KG1 (cell line): ENCODE measurements around the gene DISP3.

Source experiments
- DNase-seq: peaks from one replicate; lab custom pipeline; 2025; lab: John Stamatoyannopoulos, UW

Gene DISP3

DNA sequence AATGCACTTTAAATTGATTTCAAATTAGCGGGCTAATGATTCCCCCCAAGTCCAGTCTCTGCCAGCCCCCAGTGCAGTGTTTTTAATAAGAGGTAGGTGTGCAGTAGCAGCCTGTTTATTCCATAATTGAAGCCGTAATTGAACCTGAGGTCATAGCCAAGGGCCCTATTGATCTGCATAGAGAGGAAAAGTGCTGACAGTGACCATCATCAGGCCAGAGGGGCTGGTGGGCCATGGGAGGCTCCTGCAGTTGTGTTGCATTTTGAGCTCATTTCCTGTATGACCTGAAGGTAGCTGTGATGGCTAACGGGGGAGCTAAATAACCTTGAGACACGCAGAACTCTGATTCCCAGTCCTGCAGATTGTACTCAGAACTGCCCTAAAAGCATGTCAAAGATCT, 67.5 kb downstream of the DISP3 start:
- DNase-seq = no peak

DNA sequence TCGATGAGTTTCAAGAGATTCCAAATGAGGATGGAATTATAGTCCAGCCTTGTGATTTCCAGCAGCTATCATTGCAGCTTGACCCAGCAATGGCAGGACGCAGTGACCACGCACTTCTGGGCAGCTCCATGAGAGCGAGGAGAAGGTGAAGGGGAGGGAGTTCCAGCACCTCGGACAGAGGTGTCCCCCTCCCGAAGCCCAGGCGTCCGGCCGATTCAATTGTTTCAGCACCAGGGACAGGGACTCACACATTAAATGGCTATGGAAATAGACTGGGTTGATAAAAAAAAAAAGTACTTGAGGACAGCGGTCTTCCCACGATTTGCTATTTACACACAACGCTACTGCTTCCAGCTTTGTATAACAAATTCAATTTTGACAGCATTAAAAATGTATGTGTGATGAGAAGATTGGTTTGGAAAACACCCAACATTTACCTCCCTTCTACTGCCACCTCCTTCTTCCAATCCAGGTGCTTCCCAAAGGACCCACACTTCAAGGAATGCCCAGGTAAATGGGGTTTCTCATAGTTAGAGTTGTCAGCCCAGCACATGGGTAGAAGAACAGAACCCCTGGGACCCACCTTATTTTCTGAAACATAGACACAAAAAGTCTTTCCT, 71.8 kb downstream of the DISP3 start:
- peak; percentile 59 for DNase-seq

DNA sequence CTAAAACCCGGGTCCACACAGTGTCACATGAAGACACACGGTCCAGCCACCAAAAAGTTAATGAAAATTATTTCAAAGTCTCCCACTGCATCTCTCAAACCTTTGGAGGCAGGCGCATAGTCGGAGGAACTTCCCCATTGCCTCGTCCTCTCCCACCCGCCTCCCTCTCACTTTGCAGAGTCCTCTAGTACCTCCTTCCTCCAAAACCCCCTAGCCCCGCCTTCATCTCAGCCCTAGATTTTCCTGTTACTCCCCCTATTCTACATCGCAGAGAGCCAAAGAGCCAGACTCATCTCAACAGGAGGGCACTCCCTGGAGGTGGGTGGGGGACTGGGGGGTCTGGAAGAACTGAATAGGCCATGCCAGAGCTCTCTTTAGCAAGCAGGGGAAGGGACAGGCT, 79.3 kb downstream of the DISP3 start:
- DNase-seq = no peak

DNA sequence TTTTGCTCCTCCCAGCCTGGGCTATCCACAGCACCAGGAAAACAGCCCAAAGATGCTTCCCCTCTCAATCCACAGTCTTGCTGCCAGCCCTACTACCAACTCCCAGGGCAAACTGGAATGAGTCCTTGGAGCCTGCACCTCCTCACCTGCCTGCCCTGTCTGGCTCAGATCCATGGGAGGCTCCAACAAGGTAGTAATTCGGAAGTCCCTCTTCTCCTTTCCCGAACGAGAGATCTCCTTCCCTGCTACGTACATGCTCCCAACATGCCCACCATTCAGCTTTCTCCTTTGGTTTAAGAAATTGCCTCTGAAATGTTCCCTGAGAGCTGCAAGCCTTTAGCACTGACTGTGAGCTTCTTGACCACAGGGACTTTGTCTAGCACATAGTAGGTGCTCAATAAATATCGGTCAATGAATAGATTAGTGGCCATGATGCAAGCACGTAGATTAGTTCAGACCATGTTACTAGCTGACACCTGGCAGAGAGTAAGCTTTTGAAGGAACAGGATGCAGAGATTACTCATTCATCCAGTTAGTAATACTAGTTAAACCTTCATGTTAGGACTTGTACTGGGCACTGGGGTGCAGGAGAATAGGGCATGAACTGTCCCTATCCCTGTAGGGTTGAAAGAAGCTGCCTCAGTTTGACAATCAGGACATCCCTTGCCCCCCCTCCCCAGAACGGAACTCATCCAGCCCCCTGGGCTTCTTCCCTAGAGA, 80.1 kb downstream of the DISP3 start:
- DNase-seq = no peak

DNA sequence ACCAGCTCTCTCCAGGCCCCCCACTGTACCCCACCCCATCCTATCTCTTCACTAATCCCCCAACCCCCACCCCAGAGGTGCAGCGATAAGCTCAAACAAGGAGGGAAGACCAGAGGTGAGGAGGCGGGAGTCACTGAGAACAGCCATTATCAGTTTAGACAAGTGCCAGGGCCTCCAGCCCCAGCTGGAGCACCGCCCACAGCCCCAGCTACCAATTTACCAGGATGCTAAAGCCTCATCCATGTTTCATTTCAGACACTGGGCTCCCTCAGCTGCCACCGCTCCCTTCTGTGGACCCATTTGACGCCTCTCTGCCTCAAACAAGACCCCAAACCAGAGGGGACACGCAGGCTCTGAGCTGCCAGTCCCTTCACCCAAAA, 80.6 kb downstream of the DISP3 start:
- no peak for DNase-seq

DNA sequence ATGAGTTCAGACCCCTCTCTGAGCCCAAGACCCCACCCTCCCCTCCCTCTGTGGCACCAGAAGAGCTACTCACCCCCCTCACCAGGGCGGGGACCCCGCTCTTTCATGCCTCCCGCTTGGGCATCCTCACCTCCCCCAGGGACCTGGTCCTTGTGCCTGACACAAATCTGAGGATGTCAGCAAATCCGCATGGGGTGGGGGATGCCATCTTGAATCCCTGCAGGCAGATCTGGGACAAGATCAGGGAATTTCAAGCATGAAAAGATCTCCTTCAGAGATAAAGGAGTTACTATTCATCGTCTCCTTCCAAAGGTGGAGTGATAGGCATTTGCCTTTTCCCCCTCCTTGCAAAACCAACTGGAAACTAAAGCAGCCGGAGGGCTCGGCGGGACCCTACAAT, 81.1 kb downstream of the DISP3 start:
- no peak for DNase-seq

DNA sequence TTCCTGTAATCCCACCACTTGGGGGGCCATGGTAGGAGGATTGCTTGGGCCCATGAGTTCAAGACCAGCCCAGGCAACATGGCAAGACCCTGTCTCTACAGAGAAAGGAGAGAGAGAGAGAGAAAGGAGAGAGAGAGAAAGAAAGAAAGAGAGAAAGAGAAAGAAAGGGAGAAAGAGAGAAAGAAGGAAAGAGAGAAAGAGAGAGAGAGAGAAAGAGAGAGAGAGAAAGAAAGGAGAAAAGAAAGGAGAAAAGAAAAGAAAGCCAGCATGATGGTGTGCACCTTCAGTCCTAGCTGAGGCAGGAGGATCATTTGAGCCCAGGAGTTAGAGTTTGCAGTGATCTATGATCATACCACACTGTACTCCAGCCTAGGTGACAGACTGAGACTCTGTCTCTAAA, 82.8 kb downstream of the DISP3 start:
- no peak for DNase-seq

DNA sequence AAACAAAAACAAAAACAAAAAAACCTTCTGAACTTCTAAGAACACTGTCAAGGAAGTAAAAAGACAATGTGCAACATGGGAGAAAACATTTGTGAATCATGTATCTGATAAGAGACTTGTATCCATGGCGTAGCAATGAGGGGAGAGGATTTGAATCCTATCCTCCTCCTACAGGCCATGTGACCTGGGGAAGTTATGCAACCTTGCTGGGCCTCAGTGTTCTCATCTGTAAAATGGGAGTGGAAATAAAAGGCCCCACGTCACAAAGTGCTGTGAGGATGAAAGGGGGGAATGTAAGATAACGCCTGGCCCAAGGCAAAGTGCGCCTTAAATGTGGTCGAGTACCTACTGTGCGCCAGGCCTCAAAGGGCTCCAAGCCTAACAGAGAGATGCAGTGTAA, 83.7 kb downstream of the DISP3 start:
- no peak for DNase-seq

DNA sequence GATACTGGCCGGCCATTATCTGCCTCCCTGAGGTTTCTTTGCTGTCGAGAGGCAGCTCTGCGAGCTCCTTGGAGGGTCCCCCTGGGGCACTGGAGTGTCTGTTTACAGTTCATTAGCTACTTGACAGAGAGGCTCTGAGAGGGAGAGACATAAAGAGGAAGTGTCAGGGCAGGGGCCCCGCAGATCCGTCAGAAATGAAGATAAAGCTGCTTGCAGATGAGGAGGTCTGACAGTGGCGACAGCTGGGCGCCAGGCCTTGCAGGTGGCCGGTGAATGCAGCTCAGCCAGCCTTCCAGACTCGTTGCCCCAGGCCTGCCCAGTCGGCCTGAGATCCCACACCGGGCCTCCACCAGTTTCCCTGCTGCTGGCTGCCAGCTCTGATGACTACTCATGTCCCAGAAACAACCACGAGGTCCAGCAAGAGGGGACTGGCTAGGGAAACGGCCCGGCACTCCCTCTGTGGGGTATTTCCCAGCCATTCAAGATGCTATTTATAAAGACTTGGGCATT, 84.7 kb downstream of the DISP3 start:
- DNase-seq = peak; percentile 3

DNA sequence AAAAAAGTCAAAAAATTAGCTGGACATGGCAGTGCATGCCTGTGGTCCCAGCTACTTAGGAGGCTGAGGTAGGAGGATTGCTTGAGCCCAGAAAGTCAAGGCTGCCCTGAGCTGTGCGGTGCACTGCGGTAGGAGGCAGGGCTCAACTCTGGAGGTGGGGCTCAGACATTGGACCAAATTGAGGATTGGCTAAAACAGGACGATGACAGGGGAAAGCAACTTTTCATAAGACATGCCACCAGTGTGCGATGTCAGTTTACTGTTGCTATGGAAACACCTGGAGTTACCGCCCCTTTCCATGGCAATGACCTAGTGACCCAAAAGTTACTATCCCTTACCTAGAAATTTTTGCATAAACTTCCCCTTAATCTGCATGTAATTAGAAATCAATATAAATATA, 85.3 kb downstream of the DISP3 start:
- no peak for DNase-seq

DNA sequence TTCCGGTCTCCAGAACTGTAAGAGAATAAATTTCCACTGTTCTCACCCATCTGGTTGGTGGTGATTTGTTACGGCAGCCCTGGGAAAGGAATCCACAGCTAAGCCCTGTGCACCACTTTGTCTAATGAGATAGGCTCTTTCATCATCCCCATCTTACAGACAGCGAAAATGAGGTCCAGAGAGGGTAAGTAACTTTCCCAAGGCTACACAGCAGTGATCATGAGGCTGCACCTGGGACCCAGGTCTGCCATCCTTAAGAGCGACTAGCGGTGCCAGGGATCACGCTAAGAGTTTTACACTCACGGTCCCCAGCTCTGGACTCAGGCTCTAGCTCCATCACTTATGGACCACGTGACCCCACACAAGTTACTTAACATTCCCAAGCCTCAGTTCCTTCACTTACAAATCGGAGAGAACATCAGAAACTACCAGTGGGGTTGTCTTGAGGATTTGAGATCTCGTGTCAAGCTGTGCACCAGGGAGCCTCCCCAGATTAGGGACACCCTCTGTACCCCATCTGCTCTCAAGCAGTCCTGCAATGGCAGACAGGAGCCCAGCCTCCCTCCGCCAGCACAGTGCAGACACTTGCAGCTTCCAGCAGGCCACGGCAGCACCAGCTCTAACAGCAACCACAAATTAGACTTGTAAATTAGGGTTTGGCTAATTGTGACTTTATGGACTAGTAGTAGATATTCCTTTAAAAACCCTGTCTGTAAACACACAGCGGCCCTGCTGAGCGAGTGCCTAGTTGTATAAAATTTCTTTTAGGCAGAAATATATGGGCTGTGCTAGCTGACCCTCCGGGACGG, 87.3 kb downstream of the DISP3 start:
- no peak for DNase-seq

DNA sequence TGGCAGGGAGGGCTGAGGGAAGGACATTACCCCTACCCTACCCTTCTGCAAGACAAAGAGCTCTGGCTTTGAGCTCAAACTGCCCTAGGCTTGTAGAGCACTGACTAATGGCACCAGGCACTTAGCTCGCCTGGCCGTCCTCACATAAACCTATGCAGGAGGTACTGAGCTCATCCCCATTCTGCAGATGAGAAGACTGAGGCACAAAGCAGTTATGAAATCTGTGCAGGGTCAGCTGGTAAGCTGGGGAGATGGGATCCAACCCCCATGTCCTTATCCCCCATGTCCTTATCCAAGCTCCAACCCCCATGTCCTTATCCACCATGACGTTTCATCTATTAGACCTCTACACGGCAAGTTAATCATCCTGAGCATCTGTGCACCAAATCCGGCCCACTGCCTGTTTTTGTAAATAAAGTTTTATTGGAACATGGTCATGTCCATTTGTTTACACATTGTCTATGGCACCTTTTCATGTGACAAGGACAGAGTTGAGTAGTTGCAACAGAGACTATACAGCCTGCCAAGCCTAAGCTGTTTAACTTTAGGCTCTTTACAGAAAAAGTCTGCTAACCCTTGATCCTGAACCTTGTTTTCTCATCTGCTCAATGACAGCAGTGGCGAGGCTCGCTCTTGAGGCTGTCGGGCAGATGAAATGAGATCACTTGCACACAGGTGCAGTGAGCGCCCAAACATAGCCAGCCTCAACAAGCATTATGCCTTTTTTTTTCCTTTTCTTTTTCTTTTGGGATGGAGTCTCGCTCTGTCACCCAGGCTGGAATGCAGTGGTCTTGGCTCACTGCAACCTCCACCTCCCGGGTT, 88.5 kb downstream of the DISP3 start:
- DNase-seq = no peak

DNA sequence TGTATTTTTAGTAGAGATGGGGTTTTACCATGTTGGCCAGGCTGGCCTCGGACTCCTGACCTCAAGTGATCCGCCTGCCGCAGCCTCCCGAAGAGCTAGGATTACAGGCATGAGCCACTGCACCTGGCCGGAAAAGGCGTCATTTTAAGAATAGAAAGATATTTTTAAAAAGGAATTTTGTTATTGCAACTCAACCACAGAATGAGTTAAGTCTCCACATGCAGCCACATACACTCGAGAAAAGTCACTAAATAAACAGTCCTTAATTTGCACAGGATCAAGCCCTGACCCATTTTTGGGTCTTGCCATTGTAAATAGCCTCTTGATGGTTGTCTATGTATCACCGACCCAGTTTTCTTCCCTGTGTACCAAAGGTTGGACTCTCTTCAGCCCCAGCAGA, 89.7 kb downstream of the DISP3 start:
- no peak for DNase-seq

DNA sequence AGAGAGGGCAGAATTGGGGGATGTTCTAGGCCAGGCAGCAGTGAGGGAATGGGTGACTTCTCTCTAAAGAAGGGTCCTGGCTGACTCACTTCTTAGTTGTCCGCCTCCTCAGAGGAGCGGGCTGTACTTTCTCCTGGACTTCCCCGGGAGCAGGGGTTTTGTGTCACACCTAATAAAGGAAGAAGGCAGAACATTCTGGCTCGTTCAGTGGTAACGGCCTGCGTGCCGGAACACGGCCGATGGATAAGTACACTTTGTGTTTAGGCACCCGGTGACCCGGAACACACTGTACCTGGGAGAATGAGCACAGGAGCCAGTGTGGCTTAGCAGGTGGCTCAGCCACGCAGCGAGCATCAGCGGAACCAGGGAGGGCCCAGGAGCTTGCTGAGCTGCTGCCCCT, 90.6 kb downstream of the DISP3 start:
- DNase-seq = no peak

DNA sequence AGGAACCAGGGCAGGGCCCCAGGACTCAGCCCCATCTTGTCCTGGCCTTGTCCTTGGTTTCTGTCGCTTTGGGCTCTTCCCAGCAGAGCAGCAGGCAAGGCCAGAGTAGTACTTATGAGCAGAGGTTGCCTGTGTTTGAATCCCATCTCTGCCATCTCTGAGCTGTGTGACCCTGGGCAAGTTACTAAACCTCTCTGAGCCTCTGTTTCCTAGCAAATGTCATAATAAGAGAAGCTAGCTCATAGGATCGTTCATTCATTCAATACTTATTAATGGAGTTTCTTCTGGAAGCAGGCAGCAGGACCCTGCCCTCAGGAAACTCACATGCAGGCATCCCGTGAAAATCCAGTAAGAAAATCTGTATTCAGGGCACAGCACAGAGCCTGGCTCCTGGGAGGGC, 91.0 kb downstream of the DISP3 start:
- DNase-seq = no peak

DNA sequence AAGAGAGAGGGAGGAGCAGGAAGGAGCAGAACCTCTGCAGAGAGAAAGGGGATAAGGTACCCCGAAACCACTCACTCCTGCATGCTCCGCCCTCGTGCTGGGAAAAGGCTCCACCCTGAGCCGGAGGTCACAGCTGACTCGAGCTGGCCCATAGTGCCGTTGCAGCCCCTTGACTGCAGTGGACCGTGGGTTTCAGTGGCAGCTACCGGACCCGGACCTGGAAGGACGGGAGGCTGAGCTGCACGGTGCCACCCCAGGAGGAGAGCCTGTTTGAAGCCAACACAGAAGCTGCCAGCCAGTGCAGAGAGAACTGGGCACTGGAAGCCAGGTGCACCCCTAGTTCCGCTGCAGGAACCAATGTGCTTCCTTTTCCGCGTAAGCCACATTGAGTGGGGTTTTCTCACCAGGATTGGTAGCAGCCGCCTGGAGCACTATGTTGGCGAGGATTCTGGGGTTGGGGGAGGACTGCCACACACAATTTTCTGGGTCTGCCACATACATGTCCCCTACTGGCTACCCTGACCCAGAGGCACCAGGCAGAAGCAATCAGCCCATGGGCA, 91.9 kb downstream of the DISP3 start:
- DNase-seq = no peak

DNA sequence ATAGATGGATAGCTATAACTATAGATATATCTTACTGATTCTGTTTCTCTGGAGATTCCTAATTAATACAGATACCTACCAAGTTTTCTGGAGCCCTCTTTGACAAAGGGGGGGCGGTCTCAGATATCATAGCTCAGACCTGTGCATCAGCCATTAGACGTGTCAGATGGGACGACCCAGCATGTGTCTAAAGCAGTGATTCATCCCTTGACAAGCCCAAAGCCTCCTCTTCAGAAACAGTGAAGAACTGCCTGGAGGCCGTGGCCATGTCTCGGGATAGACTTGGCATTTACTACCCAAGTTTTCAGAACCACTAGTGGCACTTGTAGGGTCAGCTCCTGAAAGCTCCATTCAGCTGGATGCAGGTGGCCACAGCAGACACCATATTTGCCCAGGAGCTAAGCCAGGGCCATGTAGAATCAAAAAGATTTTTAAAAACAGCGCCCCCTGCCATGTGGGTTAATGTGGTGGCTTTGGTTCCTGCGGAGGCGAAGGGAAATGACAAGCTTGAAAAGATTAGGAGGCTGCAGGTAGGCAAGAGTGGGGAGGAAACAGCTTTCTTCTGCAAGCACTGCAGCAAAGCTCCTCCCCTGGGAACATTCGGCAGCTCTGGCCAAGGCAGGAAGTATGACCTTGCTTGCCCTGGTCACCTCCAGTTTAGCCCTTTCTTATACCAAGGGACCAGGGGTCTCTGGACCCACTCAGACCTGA, 93.1 kb downstream of the DISP3 start:
- DNase-seq = no peak

DNA sequence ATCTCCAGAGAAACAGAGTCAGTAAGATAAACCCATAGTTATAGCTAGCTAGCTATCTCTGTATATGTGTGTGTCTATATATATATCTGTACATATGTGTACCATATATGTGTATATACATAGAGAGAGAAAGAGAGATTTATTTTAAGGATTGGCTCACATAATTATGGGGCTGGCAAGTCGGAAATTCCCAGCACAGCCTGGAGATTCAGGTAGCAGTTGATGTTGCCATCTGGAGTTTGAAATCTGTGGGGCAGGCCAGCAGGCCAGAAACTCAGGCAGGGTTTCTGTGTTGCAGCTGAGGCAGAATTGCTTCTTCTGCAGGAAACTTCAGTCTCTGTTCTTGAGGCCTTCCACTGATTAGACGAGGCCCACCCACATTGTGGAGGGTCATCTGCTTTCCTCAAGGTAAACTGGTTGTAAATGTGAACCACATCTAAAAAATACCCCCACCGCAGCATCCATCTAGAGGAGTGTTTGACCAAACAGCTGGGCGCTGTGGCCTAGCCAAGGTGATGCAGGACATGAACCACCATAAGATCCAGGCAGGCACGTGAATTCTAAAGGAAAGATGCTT, 94.2 kb downstream of the DISP3 start:
- DNase-seq = no peak

DNA sequence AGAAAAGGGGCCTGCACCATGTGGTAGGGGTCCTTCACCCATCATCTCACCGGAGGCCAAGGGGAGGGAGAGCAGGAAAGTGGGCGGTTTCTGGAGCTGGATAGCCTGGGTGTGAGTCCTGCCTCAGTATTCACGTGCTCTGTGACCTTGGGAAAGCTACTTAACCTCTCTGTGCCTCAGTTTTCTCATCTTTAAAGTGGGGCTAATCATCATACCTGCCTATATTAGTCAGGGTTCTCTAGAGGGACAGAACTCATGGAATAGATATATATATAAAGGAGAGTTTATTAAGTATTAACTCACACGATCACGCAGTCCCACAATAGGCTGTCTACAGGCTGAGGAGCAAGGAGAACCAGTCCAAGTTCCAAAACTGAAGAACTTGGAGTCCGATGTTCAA, 96.6 kb downstream of the DISP3 start:
- no peak for DNase-seq

DNA sequence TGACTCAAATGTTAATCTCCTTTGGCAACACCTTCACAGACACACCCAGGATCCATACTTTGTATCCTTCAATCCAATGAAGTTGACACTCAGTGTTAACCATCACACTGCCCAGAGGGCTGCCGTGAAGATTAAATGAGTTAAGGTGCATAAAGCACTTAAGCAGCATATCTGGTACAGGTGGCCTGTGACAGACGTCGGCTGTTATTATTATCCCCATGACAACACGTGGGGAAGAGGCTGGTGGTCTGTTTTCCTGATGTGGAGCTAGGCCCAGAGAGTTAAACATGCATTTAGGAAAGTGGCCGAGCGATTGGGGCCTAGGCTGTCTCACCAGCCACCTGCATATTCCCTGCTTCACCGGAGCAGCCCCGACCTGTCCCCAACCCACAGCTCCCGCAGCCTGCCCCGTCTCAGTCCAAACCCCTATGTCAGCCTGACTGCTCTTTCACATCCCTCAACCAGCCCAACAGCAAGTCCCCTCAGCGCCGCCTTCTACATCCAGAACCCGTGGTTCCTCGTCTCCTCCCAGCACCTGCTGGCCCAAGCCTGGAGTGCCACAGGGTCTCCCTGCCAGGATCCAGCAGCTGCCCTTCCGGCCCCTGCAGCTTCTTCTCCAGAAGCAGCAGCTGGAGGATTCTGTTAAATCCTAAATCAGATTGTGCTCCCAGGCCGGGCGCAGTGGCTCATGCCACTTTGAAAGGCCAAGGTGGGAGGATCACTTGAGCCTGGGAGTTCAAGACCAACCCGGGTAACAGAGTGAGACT, 97.3 kb downstream of the DISP3 start:
- no peak for DNase-seq
